Effector CD8-positive, alpha-beta T cell (primary cell): Measurements from ENCODE around the gene CYFIP1.

Experiments
- DNase-seq: peaks from one replicate; lab custom pipeline; 2025; lab: John Stamatoyannopoulos, UW

The CYFIP1 gene

GRCh38 chr15:22869856-22870255 lies 110.3 kb downstream of the CYFIP1 start:
- DNase-seq, result no peak

- no peak for DNase-seq
These were observed 111.2 kb downstream of the CYFIP1 start for GRCh38 chr15:22868928-22869327.

- DNase-seq, result no peak
These were observed 111.7 kb downstream of the CYFIP1 start for GRCh38 chr15:22868495-22868894.

GRCh38 chr15:22867886-22868285 lies 112.3 kb downstream of the CYFIP1 start:
- DNase-seq, result no peak

GRCh38 chr15:22866079-22866478 lies 114.1 kb downstream of the CYFIP1 start:
- no peak for DNase-seq

GRCh38 chr15:22863356-22863755 lies 116.8 kb downstream of the CYFIP1 start:
- no peak for DNase-seq

- DNase-seq, result no peak
These were observed 119.0 kb downstream of the CYFIP1 start for GRCh38 chr15:22861161-22861560.

- DNase-seq, result no peak
These were observed 123.5 kb downstream of the CYFIP1 start for GRCh38 chr15:22856659-22857058.

- no peak for DNase-seq
These were observed 124.4 kb downstream of the CYFIP1 start for GRCh38 chr15:22855791-22856190.

GRCh38 chr15:22851513-22851912 lies 128.7 kb downstream of the CYFIP1 start:
- DNase-seq, result no peak

- DNase-seq, result no peak
These were observed 130.1 kb downstream of the CYFIP1 start for GRCh38 chr15:22850055-22850454.

GRCh38 chr15:22846073-22846472 lies 134.1 kb downstream of the CYFIP1 start:
- DNase-seq, result no peak

GRCh38 chr15:22845289-22845900 lies 134.8 kb downstream of the CYFIP1 start:
- DNase-seq, result no peak

GRCh38 chr15:22844421-22845288 lies 135.5 kb downstream of the CYFIP1 start:
- DNase-seq, result no peak

GRCh38 chr15:22839046-22839695 lies 141.0 kb downstream of the CYFIP1 start:
- no peak for DNase-seq

GRCh38 chr15:22838292-22839042 lies 141.7 kb downstream of the CYFIP1 start, which contains the start of gene NIPA2:
TSS of gene NIPA2 (plus strand) at chr15:22838666. CDS start at chr15:22851732, 13,066 bp downstream.
- DNase-seq, result peak; percentile 99

- DNase-seq, result no peak
These were observed 148.7 kb downstream of the CYFIP1 start for GRCh38 chr15:22831473-22831872.

- no peak for DNase-seq
These were observed 153.0 kb downstream of the CYFIP1 start for GRCh38 chr15:22827125-22827524.

- no peak for DNase-seq
These were observed 156.6 kb downstream of the CYFIP1 start for GRCh38 chr15:22823495-22824128.

GRCh38 chr15:22819651-22820050 lies 160.5 kb downstream of the CYFIP1 start:
- no peak for DNase-seq
